ENCODE data around the gene ESYT2. TPM values are rescaled to one million over a fixed set of nuclear protein-coding genes. Genes with fewer than 3 reads are reported as not detected.

The ESYT2 gene
- total and polyA plus RNA-seq, 9 of the 15 experiments (the other 6 are each of a cell fraction or from before 2014, with no cell fraction given) = 5.8 to 86.9 (median 64.7) TPM

GRCh38 chr7:158828133-158829020 is 932 bp downstream of the ESYT2 start (continued):
- no peak for TF ChIP-seq MITF (IDR thresholded peaks at IDR 0.05)
- no peak for TF ChIP-seq ZNF445 (CRISPR knock-in tag; IDR thresholded peaks at IDR 0.05; ENCODE audit: low read depth)
- TF ChIP-seq NKRF (IDR thresholded peaks at IDR 0.05; ENCODE audit: borderline replicate concordance) = peak; percentile 50
- TF ChIP-seq FOXK1 (CRISPR knock-in tag; IDR thresholded peaks at IDR 0.05; ENCODE audit: borderline replicate concordance) = no peak
- TF ChIP-seq SAFB2 (IDR thresholded peaks at IDR 0.05; ENCODE audit: borderline replicate concordance, low read depth, low read length, severe bottlenecking) = no peak
- no peak for TF ChIP-seq SMAD1 (IDR thresholded peaks at IDR 0.05; ENCODE audit: low read depth, low read length, partially characterized antibody)
- TF ChIP-seq KAT2B (IDR thresholded peaks at IDR 0.05; ENCODE audit: low read depth, low read length) = no peak
- no peak for TF ChIP-seq ZNF384 (IDR thresholded peaks at IDR 0.05; ENCODE audit: low read depth, low read length)
- TF ChIP-seq ZNF76 (CRISPR knock-in tag; IDR thresholded peaks at IDR 0.05; ENCODE audit: borderline replicate concordance) = no peak
- TF ChIP-seq AFF4 (CRISPR knock-in tag; IDR thresholded peaks at IDR 0.05) = peak; percentile 78; the same call in 1 of the 2 replicates
- no peak for TF ChIP-seq FOXM1 (IDR thresholded peaks at IDR 0.05; ENCODE audit: low read depth)
- no peak for TF ChIP-seq FOXM1 (CRISPR knock-in tag; IDR thresholded peaks at IDR 0.05; ENCODE audit: low read depth)
- TF ChIP-seq MYBL2 (IDR thresholded peaks at IDR 0.05; ENCODE audit: low read depth) = no peak
- TF ChIP-seq MYBL2 (CRISPR knock-in tag; IDR thresholded peaks at IDR 0.05; ENCODE audit: borderline replicate concordance) = no peak
- TF ChIP-seq KLF13 (tag; IDR thresholded peaks at IDR 0.05; ENCODE audit: borderline replicate concordance, low read depth) = no peak

Measured in K562 (cell line).